GM19452 (cell line): ENCODE data around the gene BIVM.
A peak's percentile ranks its signal among the peaks of the same experiment; 100 is the strongest.
"Not testable (repeated sequence)": the region's sequence is repeated elsewhere in the genome, so short reads cannot be mapped to it uniquely, and the experiment has no call there.

Experiments used
- ATAC-seq: cut with Tn5 transposase; IDR thresholded peaks from one replicate; pipeline ENCODE4 v1.9.1; 2021; ENCODE audit not compliant: unreplicated experiment

Gene BIVM, protein sequence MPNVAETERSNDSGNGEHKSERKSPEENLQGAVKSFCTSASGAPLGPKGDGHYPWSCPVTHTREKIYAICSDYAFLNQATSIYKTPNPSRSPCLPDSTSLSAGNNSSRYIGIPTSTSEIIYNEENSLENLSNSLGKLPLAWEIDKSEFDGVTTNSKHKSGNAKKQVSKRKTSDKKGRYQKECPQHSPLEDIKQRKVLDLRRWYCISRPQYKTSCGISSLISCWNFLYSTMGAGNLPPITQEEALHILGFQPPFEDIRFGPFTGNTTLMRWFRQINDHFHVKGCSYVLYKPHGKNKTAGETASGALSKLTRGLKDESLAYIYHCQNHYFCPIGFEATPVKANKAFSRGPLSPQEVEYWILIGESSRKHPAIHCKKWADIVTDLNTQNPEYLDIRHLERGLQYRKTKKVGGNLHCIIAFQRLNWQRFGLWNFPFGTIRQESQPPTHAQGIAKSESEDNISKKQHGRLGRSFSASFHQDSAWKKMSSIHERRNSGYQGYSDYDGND

GRCh38 chr13:102798581-102799425 is at the start of gene BIVM, which contains the start of gene POGLUT2:
BIVM (plus strand) TSS chr13:102799119; CDS start chr13:102807268, 8,149 bp downstream.
POGLUT2 (minus strand) TSS chr13:102798976; CDS start chr13:102798670, 306 bp downstream.
- ATAC-seq = peak; percentile 85

- no peak for ATAC-seq
These were observed 47.0 kb upstream of the BIVM start for GRCh38 chr13:102751886-102752285.

- ATAC-seq = no peak
These were observed 41.9 kb upstream of the BIVM start for GRCh38 chr13:102757006-102757405.

GRCh38 chr13:102758842-102759241 is 40.1 kb upstream of the BIVM start:
- ATAC-seq = no peak

GRCh38 chr13:102761071-102761470 is 37.8 kb upstream of the BIVM start:
- ATAC-seq = no peak

- ATAC-seq = no peak
These were observed 35.2 kb upstream of the BIVM start for GRCh38 chr13:102763741-102764140.

DNA sequence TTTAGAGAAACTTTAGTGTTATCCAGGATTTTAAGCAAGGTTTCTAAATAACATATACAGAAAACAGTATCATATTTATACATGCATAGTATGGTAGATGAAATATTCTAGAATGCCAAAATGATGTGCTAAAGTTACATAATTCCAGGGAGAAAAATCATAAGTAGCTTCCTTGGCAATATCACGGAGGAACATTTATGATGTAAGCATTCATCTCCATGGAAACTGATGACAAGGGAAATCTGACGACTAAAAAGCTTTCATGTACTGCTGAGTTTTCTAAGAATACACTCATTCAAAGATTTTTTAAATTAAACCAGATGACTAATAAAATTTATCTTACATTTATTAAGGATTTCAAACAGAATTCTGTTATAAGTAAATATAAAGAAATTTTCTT is 30.0 kb upstream of the BIVM start:
- ATAC-seq = no peak

DNA sequence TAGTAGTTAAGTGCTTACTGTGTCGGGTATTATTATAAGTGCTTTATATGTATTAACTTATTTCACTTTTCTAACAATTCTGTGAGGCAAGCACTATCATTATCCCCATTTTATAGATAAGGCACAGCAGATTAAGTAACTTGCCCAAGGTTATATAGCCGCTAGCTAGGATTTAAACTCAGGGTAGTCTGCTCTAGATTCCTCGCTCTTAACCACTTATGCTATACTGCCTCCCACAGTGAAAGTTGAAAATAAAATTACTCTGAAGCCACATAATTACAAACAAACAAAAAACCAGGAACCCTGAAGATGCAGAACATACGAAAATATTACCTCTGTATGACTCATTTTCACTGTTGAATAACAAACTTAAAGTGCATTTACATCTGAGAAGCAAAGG is 29.2 kb upstream of the BIVM start:
- no peak for ATAC-seq

- no peak for ATAC-seq
These were observed 28.5 kb upstream of the BIVM start for GRCh38 chr13:102770435-102770834.

DNA sequence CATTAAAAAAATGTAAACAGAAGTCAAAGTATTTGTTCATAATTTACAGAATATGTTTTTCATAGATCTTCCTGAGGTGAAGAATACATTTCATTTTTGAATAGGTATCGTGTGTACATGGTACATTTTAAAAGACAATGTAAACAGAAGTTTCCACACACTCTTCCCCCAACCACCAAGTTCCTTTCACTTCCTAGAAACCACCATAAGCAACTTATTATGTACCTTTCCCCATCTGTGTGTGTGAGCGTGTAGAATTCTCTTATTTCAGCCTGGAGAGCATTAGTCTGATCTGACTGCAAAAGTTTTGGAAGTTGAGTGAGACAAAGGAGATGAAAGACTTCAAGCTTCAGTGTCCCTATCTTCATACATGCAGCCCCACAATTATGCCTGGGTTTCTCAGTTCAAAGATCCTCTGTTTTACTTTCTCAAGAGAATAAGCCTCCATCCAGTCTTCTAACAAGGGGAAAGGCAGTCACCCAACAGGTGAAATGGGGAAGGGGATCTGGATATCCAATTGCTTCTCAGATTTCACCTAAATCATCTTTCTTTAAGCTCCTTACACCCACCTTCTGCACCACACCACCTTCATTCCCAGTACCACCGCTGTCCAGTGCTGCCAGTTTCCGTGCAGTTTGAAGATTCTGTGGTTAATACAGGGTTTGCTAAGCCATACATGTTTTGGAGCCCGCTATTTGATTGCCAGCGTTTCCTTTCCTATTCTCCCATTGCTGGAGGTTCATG is 27.4 kb upstream of the BIVM start:
- ATAC-seq = no peak

GRCh38 chr13:102772042-102772425 is 26.9 kb upstream of the BIVM start:
- ATAC-seq = no peak

DNA sequence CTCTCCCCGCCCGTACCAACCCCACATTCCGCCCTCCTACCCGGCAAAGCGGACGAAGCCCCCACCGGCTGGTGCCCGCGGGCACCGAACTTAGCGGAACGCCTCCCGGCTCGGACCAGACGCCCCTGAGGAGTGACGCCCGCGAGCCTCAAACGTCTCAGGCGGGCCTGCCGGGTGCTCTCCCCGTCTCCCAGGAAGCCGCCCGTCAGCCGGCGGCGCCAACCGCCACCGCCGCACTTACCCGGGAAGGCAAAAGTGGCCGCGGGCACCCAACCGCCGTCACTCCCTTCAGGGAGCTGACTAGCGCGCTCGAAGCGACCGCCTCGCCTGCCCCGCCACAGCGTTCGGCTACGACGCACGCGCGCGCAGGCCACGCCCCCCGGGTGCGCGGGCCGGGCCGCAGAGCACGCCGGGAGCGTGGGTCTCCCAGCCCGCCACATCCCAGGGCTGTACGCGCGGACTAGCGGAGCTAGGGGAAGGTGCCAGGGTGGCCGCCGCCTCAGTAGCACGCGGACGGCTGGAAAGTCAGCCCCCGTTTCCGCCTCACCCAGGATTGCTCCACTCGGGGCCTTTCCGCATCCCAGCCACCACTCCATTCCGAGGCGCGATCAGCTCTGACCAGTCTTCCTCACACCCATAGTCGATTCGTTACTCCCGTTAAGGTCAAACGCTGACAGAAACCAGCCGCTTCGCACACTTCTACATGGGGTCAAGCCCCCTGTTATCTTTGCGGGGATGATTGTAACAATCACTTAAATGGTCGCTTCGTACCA is 25.3 kb upstream of the BIVM start, which contains the start of gene TEX30:
TSS of gene TEX30 (minus strand) at position 346 of the 773 bp plus-strand sequence. CDS start 3,760 bp downstream, outside the sequence.
- ATAC-seq = peak; percentile 94

DNA sequence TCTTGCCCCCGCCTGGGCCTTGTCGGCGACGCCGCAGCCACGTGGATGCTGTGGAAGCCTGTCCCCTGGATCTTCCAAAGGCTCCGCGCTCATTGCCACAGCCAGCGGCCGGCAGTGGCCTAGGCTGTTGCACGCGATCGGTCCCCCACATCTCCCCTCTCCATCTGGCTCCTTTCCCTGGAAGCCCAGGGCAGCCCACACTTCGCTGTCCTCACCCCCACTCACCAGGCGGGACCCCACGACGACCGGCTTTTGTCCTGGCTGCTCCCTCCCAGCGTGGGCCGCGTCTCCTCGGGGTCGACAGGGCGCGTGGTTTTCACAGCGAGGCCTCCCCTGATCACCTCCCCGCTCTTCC is 24.7 kb upstream of the BIVM start:
- no peak for ATAC-seq

- no peak for ATAC-seq
These were observed 24.1 kb upstream of the BIVM start for GRCh38 chr13:102774591-102775520.

DNA sequence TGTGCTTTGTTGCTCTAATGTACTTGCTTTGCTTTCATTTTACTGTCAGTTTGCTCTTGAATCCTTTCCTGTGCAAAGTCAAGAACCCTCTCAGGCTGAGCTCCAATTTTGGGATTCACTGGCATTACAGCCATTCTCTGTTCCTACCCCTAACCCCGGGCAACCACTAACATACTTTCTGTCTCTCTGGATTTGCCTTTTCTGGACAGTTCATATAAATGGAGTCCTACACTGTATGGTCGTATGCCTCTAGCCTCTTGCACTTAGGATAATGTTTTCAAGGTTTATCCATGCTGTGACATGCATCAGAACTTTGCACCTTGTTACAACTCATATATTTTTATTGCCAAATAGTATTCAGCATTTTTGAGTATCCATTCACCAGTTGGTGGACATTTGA is 22.6 kb upstream of the BIVM start:
- ATAC-seq = no peak

DNA sequence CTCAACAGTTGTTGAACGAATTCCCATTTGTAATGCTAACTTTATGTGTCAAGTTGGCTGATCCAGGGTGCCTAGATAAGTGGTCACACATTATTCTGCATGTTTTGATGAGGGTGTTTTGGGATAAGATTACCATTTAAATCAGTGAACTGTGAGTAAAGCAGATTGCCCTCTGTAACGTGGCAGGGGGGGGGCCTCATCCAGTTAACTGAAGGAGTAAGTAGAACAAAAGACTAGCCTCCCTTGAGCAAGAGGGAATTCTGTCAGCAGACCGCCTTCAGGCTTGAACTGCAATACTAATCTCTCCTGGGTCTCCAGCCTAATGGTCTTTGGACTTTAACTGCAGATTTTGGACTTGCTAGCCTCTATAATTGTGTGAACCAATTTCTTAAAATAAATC is 21.2 kb upstream of the BIVM start:
- ATAC-seq = no peak

- ATAC-seq = no peak
These were observed 19.3 kb upstream of the BIVM start for GRCh38 chr13:102779436-102780159.

- ATAC-seq = not testable (repeated sequence)
These were observed 18.3 kb upstream of the BIVM start for GRCh38 chr13:102780656-102781055.

GRCh38 chr13:102781591-102781990 is 17.3 kb upstream of the BIVM start:
- ATAC-seq = no peak
